ENCODE data around the gene BABAM2.
"Not testable (repeated sequence)": the region's sequence is repeated elsewhere in the genome, so short reads cannot be mapped to it uniquely, and the experiment has no call there.

Gene BABAM2

DNA sequence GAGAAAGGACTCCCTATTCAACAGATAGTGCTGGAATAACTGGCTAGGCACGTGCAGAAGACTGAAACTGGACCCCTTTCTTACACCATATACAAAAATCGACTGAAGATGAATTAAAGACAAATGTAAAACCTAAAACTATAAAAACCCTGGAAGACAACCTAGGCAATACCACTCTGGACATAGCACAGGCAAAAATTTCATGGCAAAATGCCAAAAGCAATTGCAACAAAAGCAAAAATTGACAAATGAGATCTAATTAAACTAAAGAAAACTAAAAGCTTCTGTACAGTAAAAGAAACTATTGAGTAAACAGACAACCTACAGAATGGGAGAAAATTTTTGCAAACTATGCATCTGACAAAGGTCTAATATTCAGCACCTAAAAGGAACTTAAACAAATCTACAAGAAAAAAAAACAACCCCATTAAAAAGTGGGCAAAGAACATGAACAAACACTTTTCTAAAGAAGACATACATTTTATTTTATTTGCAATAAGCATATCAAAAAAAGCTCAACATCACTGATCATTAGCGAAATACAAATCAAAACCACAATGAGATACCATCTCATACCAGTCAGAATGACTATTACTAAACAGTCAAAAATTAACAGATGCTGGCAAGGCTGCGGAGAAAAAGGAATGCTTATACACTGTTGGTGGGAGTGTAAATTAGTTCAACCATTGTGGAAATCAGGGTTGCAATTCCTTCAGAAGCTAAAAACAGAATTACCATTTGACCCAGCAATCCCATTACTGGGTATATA is 8.5 kb upstream of the BABAM2 start:
- not testable (repeated sequence) for DNase-seq

- DNase-seq = not testable (repeated sequence)
These were observed 8.0 kb upstream of the BABAM2 start for GRCh38 chr2:27882584-27882922.

DNA sequence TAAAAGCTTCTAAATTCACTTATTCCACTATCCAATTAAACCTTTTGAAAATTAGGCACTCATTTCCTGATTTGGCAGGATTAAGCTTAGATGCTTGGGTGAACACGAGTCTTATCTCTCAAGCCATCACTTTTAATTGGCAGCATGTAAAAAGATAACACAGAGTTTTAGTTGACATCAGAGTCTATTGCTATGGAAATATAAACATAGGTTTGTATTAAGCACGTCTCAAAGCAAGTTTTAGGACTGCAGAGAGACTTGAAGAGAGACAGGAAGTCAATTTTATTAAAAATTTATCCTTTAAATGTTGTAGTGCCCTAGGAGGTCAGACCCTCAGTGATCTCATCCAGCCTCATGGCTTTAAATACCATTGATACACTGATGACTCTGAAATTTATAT is 5.9 kb upstream of the BABAM2 start:
- no peak for DNase-seq

DNA sequence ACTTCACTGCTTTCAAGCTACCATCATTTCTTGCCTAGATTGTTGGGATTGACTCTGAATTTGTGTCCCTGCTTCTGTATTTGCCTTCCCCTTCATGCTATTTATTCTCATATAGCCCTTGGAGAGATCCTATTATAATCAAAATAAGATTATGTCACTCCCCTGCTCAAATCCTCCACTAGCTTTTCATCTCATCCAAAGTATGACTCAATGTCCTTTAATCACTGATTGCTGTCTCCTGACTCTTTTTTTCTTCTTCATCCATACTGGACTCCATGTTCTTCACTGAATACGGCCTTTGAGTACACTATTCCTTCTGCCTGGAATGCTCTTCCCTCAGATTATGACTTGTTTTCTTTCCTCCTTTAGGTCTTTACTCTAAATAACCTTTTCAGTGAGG is 5.3 kb upstream of the BABAM2 start:
- no peak for DNase-seq

GRCh38 chr2:27885661-27886060 is 4.9 kb upstream of the BABAM2 start:
- DNase-seq = no peak

DNA sequence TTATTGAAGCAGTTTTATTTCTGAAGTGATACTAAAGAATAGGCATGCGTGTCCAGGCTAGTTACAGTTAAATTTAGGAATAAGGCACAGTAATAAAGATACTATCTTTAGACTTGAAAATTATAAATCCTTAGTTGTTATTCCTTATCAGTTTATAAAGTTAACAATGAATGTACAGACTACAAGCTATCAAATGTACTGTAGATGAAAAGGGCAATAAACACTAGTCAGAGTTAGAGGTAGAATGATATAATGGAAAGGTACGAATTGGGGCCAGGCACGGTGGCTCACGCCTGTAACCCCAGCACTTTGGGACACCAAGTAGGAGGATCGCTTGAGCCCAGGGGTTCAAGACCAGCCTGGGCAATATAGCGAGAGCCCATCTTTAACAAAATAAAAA is 4.2 kb upstream of the BABAM2 start:
- DNase-seq = no peak

- no peak for DNase-seq
These were observed 3.4 kb upstream of the BABAM2 start for GRCh38 chr2:27887111-27887510.

DNA sequence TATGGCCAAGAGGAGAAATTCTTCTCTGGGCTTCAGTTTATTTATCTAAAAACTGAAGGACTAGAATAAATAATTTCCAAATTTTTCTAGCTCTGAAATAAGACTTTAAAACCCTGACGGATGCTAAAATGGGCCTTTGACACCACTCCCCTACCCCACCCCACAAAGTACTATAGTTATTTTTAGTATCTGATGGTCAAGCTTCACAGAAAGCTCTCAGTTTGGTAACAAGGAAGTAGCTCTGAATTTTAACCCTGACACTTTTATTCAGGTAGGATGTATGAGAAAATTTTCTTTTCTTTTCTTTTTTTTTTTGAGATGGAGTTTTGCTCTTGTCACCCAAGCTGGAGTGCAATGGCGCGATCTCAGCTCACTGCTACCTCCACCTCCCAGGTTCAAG is 2.7 kb upstream of the BABAM2 start:
- no peak for DNase-seq

DNA sequence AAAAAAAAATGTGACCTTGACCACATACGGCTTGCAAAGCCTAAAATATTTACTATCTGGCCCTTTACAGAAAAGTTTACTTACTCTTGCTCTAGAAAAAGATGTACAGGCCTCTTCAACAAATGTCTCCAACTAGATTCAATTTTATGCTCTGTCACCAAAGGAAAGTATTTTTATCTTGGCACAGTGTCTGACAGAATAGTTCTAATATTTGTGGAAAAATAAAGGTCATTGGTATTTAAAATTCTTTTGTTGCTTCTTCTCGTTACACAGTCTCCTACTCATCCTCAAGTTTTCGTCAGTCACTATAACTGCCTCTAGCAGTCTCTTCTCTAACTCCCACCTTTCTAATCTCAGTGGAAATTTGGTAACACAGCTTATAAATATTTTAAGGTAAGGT is 1.7 kb upstream of the BABAM2 start:
- DNase-seq = no peak

- DNase-seq = no peak
These were observed 769 bp upstream of the BABAM2 start for GRCh38 chr2:27889774-27890145.

DNA sequence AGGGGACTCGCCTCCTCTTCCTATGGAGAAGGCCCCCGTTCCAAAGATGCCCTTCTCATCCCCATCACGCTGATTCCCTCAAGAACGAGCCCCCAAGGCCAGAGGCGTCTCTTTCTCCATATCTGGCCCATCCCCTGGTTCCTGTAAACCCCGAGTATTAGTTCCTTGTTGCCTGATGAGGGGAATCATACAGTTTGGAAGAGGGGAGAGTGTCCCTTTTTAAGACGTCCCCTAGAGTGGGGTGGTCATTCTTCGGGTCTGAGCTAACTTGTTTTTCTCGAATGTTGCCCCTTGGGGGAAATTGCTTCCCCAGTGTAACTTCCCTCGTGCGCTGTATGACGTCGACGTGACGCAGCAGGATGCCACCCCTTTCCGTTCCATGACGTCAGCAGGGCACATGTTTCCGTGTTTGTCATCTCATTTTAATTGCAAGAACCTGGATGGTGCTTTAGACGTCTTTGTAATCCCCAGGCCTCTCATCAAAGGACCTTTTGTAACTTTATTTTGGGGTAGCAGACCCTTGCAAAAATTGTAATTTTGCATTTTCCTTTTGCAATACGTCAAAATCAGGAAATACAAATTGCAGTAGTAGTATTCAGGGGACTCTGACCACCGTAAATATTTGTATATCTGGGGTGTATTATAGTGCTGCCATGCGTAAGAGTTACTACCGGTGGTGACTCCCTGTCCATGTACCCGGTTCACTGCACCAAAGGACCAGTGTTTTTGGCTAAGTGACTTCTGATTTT is 569 bp downstream of the BABAM2 start:
- DNase-seq = peak; percentile 95

DNA sequence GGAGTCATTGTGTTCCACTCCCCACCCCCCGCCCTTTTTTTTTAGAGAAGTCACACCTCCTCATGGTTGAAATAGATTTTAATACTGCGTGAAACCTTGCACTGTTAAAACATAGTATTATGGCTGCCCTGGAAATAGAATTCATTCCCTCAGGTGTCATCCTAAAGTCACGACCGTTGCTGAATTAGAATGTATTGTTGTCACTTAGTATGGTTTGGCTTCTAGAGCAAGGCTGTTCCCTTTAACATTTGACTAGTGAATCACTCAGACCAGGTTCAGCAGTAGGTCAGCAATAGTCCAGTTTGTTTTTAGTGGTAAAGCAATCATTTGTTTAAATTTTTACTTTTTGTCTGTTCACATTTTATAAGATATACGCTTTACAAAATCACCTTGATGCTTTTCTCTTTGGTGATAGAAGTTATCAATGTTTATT is 1.2 kb downstream of the BABAM2 start:
- DNase-seq = no peak

DNA sequence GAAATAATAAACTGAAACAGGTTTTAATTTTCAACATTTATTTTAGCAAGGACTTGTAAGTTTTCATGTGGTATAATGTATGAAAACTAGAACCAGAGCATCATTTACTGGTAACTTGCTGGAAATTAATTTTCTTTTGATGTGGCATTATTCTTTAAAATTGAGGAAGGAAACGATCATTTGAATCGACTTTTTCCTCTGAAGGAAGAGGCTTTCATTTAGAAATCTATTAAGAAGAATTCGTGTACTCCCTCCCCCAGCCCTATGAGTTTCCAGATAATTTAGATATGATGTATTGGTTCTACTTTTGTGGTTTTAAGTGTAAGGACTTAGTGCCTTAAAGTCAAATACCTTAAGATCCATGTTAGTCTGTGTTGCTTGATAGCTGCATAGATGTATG is 2.5 kb downstream of the BABAM2 start:
- no peak for DNase-seq

GRCh38 chr2:27897717-27898116 is 7.2 kb downstream of the BABAM2 start:
- no peak for DNase-seq

DNA sequence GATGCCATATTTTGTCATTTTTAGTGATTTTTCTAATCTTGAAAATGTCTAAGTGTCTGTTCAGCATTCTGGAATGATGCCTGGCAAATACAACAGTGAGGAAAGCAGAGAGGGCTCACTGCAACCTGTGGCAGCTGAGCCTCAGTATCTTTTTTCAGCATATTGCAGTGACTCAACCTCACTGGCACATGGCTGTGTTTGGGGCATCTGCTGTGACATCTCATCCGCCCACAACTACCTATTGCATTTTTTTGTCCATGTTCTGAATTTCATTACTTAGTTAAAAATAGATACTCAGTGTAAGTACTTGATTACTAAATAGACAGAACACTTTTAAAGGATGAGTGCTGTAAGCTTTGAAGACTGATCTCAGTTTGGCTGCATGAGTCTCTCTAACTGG is 10.7 kb downstream of the BABAM2 start:
- DNase-seq = no peak

- DNase-seq = no peak
These were observed 11.6 kb downstream of the BABAM2 start for GRCh38 chr2:27902098-27902497.

GRCh38 chr2:27903018-27903417 is 12.5 kb downstream of the BABAM2 start:
- DNase-seq = no peak

DNA sequence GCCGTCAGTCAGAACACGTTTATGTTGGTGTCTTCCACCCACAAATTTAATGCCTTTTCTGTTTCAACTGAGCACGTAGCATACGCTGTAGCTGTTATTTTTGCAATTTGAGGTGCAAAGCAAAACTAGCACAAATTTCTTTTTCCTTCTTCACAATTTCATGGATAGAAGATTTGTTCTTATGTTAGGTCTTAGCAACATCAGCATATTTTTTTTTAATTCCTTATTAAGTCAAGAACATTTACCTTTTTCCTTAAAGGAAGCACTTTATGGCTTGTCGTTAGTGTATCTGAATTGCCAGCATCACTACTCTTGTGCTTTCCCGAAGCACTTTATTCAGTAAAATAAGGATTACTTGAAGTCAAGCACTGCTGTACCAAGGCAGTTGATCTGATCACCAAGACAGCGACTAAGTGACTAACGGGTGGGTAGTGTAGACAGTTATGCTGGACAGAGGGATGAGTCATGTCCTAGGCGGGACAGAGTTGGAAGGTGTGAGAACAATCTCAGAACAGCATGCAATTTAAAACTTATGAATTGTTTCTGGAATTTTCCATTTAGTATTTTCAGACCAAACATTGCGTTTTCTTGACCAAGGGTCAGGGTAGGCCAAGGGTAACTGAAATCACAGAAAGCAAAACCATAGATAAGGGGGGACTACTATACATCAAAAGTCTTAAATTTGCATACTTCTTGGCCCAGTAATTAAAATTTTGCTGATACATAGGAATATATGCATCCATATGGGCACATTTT is 13.3 kb downstream of the BABAM2 start:
- no peak for DNase-seq

GRCh38 chr2:27904405-27904665 is 13.8 kb downstream of the BABAM2 start:
- no peak for DNase-seq

DNA sequence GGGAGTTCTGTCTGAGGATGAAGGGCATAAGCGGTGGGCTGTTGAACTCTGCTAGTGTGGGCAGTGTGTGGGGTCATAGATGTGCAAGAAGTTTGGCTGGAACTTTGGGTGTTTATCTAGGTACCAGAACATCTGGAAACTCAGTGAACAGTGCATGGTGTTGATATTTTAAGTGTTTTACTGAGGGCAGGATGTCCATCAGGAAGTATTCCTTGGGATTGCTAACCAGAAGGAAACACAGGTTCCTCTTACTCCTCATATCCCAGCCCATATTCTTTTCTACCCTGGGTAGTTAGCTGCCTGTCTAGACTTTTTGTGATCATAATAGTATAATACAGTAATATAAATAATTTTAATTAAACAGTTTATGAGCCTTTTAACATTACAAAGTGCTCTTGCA is 15.5 kb downstream of the BABAM2 start:
- no peak for DNase-seq

- DNase-seq = no peak
These were observed 17.0 kb downstream of the BABAM2 start for GRCh38 chr2:27907547-27907946.

DNA sequence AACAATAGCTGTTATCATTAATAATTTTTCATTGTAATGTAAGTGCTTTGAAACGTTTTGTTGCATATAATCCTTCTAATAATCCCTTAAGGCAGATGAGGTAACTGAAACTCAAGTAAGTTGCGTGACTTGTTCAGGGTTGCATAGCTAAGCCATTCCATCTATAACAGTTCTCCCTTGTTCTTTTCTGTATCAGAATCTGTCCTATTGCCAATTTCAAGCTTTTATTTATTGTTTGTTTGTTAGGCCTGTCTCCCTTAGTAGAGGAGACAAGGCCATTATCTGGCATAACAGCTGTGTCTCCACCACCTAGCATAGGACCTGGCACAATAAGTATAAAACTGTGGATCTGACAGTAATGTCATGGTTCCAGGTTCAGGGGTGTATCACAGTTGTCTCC is 19.4 kb downstream of the BABAM2 start:
- no peak for DNase-seq

DNA sequence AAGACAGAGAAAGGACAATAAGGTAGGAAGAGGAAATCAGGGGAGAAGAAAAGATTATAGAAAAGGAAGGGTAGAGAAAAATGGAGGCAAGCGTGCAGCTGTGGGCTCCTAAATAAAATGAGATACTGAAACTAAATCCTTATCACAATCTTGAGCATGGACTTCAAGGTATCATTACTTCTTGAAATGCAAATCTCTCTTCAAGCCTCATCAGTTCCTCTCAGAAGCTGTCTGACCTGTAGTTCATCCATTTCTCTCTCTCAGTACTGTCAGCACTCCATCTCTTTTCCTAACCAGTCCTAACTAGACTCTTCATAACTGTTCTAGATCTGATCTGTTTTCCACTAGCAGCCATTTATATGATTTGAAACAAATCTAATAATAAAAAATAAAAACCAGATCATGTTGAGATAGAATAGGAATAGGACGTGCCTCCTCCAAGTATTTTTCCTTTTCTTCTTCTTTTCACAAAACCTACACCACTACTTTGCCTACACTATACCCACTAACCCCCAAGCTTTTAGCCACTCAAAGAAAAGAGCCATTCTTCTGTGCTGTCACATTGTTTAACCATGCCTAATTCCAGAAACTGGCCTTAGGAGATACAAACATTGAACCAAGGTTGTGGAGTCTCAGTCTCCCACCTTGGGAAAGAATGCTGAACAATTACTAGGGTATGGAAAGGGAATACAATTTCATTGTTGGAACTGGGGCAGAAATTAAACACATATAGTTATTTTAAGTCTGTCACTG is 21.1 kb downstream of the BABAM2 start:
- DNase-seq = no peak

- no peak for DNase-seq
These were observed 22.0 kb downstream of the BABAM2 start for GRCh38 chr2:27912512-27912911.
